Progenitor cell of endocrine pancreas (in vitro differentiated cells): Measurements from ENCODE around the gene ICAM1. TPM values are rescaled to one million over a fixed set of nuclear protein-coding genes. Genes with fewer than 3 reads are reported as not detected.

Source experiments
- DNase-seq: peaks from one replicate; pipeline ENCODE4 v3.0.0; 2021; ENCODE audit warnings: low spot score; ENCODE audit not compliant: unreplicated experiment
- H3K27ac Mint-ChIP-seq: 2 replicates; pipeline ENCODE4 v1.8.0; 2021; ENCODE audit warnings: mild to moderate bottlenecking, moderate library complexity, mixed read lengths
- H3K27me3 Mint-ChIP-seq: 2 replicates; pipeline ENCODE4 v1.8.0; 2021; ENCODE audit warnings: mixed read lengths
- H3K36me3 Mint-ChIP-seq: 2 replicates; pipeline ENCODE4 v1.8.0; 2022; ENCODE audit warnings: mixed read lengths; ENCODE audit not compliant: insufficient read depth
- H3K4me1 Mint-ChIP-seq: 2 replicates; pipeline ENCODE4 v1.8.0; 2021; ENCODE audit warnings: low read depth, mixed read lengths
- H3K4me3 Mint-ChIP-seq: 2 replicates; pipeline ENCODE4 v1.8.0; 2021; ENCODE audit warnings: low read depth, mild to moderate bottlenecking, moderate library complexity, mixed read lengths
- H3K9me3 Mint-ChIP-seq: 2 replicates; pipeline ENCODE4 v1.8.0; 2021; ENCODE audit warnings: low read depth, mixed read lengths
- CTCF ChIP-seq: fragments of 200-600 bp; sonication (generic); IDR thresholded peaks from one replicate; pipeline ENCODE4 v1.5.0; 2021; ENCODE audit warnings: antibody characterized with exemption, mild to moderate bottlenecking; ENCODE audit not compliant: unreplicated experiment
- microRNA-seq: library from miRNA; unstranded; fragments of <30 nt; microRNA quantifications from one replicate; pipeline ENCODE4 v1.1.0, GENCODE V29; 2020; ENCODE audit warnings: borderline number of aligned reads; ENCODE audit not compliant: unreplicated experiment
- total RNA-seq: library from RNA; stranded (reverse); gene quantifications from 2 replicates; pipeline ENCODE4 v1.2.1, GENCODE V29; 2021

Gene ICAM1
- total RNA-seq, 1 donor from 2014 or later: 0.17 TPM

GRCh38 chr19:10333758-10334587 is 63.1 kb downstream of the ICAM1 start:
- Mint-ChIP-seq H3K4me1 (peaks cover 12% of the 10 kb centered on the region), H3K27ac (peak overlapping the region; percentile 90), H3K36me3 (no peaks in the 10 kb centered on the region), H3K4me3 (peak overlapping the region; percentile 96), H3K27me3 (peaks cover 6% of the 10 kb centered on the region), H3K9me3 (no peaks in the 10 kb centered on the region)
- no peak for DNase-seq
- TF ChIP-seq CTCF: no peak

GRCh38 chr19:10334588-10335351 is 63.9 kb downstream of the ICAM1 start:
- no peaks in the 10 kb centered on the region for H3K9me3 Mint-ChIP-seq
- H3K27me3 Mint-ChIP-seq: peaks cover 7% of the 10 kb centered on the region
- H3K36me3 Mint-ChIP-seq: no peaks in the 10 kb centered on the region
- peak; percentile 21 for TF ChIP-seq CTCF
- H3K4me1 Mint-ChIP-seq: peaks cover 12% of the 10 kb centered on the region
- peak overlapping the region; percentile 49 for H3K27ac Mint-ChIP-seq
- peak; percentile 86 for DNase-seq
- peak overlapping the region; percentile 96 for H3K4me3 Mint-ChIP-seq

- peaks cover 12% of the 10 kb centered on the region for H3K4me1 Mint-ChIP-seq
- no peak for DNase-seq
- H3K9me3 Mint-ChIP-seq: no peaks in the 10 kb centered on the region
- H3K27me3 Mint-ChIP-seq: peaks cover 7% of the 10 kb centered on the region
- peak overlapping the region; percentile 96 for H3K4me3 Mint-ChIP-seq
- no peak overlapping the region for H3K27ac Mint-ChIP-seq
- no peak for TF ChIP-seq CTCF
- H3K36me3 Mint-ChIP-seq: no peaks in the 10 kb centered on the region
These were observed 64.5 kb downstream of the ICAM1 start for GRCh38 chr19:10335352-10335985.

Small RNAs within 50 kb of the gene (microRNA-seq; reads per million reads assigned to microRNA genes)
- not detected for gene MIR4322

Other genes with a start within 250 kb of the ICAM1 start
- gene SHFL, start 184.8 kb upstream of the ICAM1 start, total RNA-seq: 2.2 and 3.0 TPM in 2 replicates
- gene ANGPTL6, start 168.4 kb upstream of the ICAM1 start, total RNA-seq: not detected in 2 replicates
- 51.5 and 54.8 TPM in 2 replicates for gene PPAN, start 164.8 kb upstream of the ICAM1 start, total RNA-seq
- gene P2RY11, start 159.4 kb upstream of the ICAM1 start, total RNA-seq: 20.5 and 23.7 TPM in 2 replicates
- 216 and 220 TPM in 2 replicates for gene EIF3G, start 151.2 kb upstream of the ICAM1 start, total RNA-seq
- gene DNMT1, start 76.2 kb upstream of the ICAM1 start, total RNA-seq: 150 TPM in 2 replicates
- 17.9 and 19.2 TPM in 2 replicates for gene S1PR2, start 39.8 kb upstream of the ICAM1 start, total RNA-seq
- 51.7 and 52.9 TPM in 2 replicates for gene MRPL4, start 18.9 kb upstream of the ICAM1 start, total RNA-seq
- gene ICAM4, start 15.8 kb downstream of the ICAM1 start, total RNA-seq: not detected in 2 replicates
- not detected in 2 replicates for gene ICAM5, start 18.8 kb downstream of the ICAM1 start, total RNA-seq
- 20.0 and 26.8 TPM in 2 replicates for gene ZGLP1, start 38.7 kb downstream of the ICAM1 start, total RNA-seq
- 23.2 and 24.7 TPM in 2 replicates for gene FDX2, start 44.9 kb downstream of the ICAM1 start, total RNA-seq
- gene RAVER1, start 62.4 kb downstream of the ICAM1 start, total RNA-seq: 50.5 and 53.4 TPM in 2 replicates
- 5.1 and 6.3 TPM in 2 replicates for gene ICAM3, start 68.5 kb downstream of the ICAM1 start, total RNA-seq
- gene TYK2, start 109.5 kb downstream of the ICAM1 start, total RNA-seq: 147 and 148 TPM in 2 replicates
- gene CDC37, start 132.4 kb downstream of the ICAM1 start, total RNA-seq: 148 and 149 TPM in 2 replicates
- 0.72 and 0.87 TPM in 2 replicates for gene PDE4A, start 149.4 kb downstream of the ICAM1 start, total RNA-seq
- gene KEAP1, start 232.2 kb downstream of the ICAM1 start, total RNA-seq: 64.7 and 76.6 TPM in 2 replicates
- gene S1PR5, start 246.3 kb downstream of the ICAM1 start, total RNA-seq: not detected in 2 replicates